Measurements from ENCODE around the gene TBC1D22B.
"Not testable (repeated sequence)": the region's sequence is repeated elsewhere in the genome, so short reads cannot be mapped to it uniquely, and the experiment has no call there.

Gene TBC1D22B

GRCh38 chr6:37289931-37290330 is 32.4 kb downstream of the TBC1D22B start:
- intact Hi-C loops (cut with DNase I): no loop called here
- DNase-seq: no peak

- intact Hi-C loops (cut with DNase I): no loop called here
- DNase-seq: no peak
Observed at GRCh38 chr6:37293426-37293825, 35.9 kb downstream of the TBC1D22B start.

- intact Hi-C loops (cut with DNase I); DNase-seq: not testable (repeated sequence)
Observed at GRCh38 chr6:37297637-37298036, 40.1 kb downstream of the TBC1D22B start.

GRCh38 chr6:37298958-37299357 is 41.4 kb downstream of the TBC1D22B start:
- DNase-seq: no peak
- intact Hi-C loops (cut with DNase I): no loop called here

- DNase-seq: no peak
- intact Hi-C loops (cut with DNase I): no loop called here
Observed at GRCh38 chr6:37299990-37300389, 42.4 kb downstream of the TBC1D22B start.

GRCh38 chr6:37302086-37302686 is 44.6 kb downstream of the TBC1D22B start:
- DNase-seq: no peak
- intact Hi-C loops (cut with DNase I): no loop called here

GRCh38 chr6:37303091-37303660 is 45.6 kb downstream of the TBC1D22B start:
- intact Hi-C loops (cut with DNase I): no loop called here
- DNase-seq: peak in 1 of 42 donors; percentile 15

GRCh38 chr6:37303891-37304503 is 46.4 kb downstream of the TBC1D22B start:
- intact Hi-C loops (cut with DNase I): no loop called here
- peak in 35 of 42 donors; percentile 12 to 79 (median 50) for DNase-seq

GRCh38 chr6:37304766-37305165 is 47.2 kb downstream of the TBC1D22B start:
- intact Hi-C loops (cut with DNase I): no loop called here
- peak in 37 of 42 donors; percentile 11 to 86 (median 53) for DNase-seq

GRCh38 chr6:37305841-37306425 is 48.4 kb downstream of the TBC1D22B start:
- intact Hi-C loops (cut with DNase I): no loop called here
- no peak for DNase-seq

- intact Hi-C loops (cut with DNase I): no loop called here
- DNase-seq: peak in 3 of 42 donors; percentile 14 to 45 (median 40)
Observed at GRCh38 chr6:37306624-37307222, 49.2 kb downstream of the TBC1D22B start.

- intact Hi-C loops (cut with DNase I); DNase-seq: not testable (repeated sequence)
Observed at GRCh38 chr6:37307484-37307883, 49.9 kb downstream of the TBC1D22B start.

- intact Hi-C loops (cut with DNase I): no loop called here
- peak in 5 of 42 donors; percentile 16 to 40 (median 27) for DNase-seq
Observed at GRCh38 chr6:37308069-37308815, 50.7 kb downstream of the TBC1D22B start.

GRCh38 chr6:37309046-37309445 is 51.5 kb downstream of the TBC1D22B start:
- intact Hi-C loops (cut with DNase I): no loop called here
- no peak for DNase-seq

- no peak for DNase-seq
- intact Hi-C loops (cut with DNase I): no loop called here
Observed at GRCh38 chr6:37309692-37310091, 52.1 kb downstream of the TBC1D22B start.

- no peak for DNase-seq
Observed at GRCh38 chr6:37310966-37311365, 53.4 kb downstream of the TBC1D22B start.

GRCh38 chr6:37311741-37312473 is 54.3 kb downstream of the TBC1D22B start:
- peak in 2 of 42 donors; percentile 14 to 31 for DNase-seq
- intact Hi-C loops (cut with DNase I): no loop called here

More at GRCh38 chr6:37310966-37311365, 53.4 kb downstream of the TBC1D22B start:
- intact Hi-C loops (cut with DNase I): no loop called here

- intact Hi-C loops (cut with DNase I): no loop called here
- DNase-seq: no peak
Observed at GRCh38 chr6:37313723-37314486, 56.3 kb downstream of the TBC1D22B start.
